UCSD-AML1 (cell line): ENCODE measurements around the gene DOCK2.
"Not testable (repeated sequence)": the region's sequence is repeated elsewhere in the genome, so short reads cannot be mapped to it uniquely, and the experiment has no call there.

Experiments
- DNase-seq: peaks from one replicate; lab custom pipeline; 2025; ENCODE audit not compliant: unreplicated experiment; lab: John Stamatoyannopoulos, UW

DOCK2 gene

GRCh38 chr5:170077526-170077925 is 440.5 kb downstream of the DOCK2 start:
- no peak for DNase-seq

- DNase-seq, result no peak
These were observed 441.4 kb downstream of the DOCK2 start for GRCh38 chr5:170078458-170078857.

- no peak for DNase-seq
These were observed 441.9 kb downstream of the DOCK2 start for GRCh38 chr5:170078931-170079330.

DNA sequence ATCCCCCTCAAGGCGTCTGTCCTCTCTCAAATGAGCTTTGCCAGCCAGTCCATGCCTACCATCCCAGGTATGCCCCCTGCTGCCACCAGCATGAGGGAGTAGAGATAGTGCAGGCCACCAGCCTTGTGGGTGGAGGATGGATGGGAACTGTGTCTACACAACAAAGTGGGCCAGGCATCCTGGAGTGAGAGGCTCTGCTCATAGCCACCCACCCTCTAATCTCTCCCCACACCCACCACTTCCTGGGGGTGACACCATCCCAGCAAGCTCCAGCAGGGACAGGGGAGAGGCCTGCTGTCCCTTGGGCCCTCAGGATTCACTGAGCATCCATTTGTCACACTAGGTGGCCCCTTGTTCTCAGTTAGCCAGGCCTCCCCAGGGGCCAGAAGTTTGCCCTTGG is 443.1 kb downstream of the DOCK2 start:
- DNase-seq, result no peak

GRCh38 chr5:170080786-170081445 is 443.8 kb downstream of the DOCK2 start:
- DNase-seq, result no peak

- DNase-seq, result no peak
These were observed 444.5 kb downstream of the DOCK2 start for GRCh38 chr5:170081616-170082015.

DNA sequence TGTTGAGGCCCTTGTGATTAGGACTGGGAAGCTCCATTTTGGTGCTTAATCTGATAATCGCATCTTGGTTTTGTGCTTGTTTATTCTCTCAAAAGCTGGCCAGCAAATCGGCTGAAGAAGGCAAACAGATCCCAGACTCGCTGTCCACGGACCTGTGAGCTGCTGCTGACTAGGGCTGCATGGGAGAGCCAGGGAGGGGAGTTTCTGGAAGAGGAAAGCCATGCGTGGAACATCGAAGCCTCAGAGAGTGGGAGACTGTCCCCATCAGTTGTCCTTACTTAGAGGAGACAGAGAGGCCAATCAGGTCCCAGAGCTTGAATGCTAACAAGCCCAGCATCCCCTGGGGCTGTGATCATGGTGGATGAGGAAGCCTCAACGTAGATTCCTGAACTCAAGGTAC is 445.6 kb downstream of the DOCK2 start:
- DNase-seq, result no peak

DNA sequence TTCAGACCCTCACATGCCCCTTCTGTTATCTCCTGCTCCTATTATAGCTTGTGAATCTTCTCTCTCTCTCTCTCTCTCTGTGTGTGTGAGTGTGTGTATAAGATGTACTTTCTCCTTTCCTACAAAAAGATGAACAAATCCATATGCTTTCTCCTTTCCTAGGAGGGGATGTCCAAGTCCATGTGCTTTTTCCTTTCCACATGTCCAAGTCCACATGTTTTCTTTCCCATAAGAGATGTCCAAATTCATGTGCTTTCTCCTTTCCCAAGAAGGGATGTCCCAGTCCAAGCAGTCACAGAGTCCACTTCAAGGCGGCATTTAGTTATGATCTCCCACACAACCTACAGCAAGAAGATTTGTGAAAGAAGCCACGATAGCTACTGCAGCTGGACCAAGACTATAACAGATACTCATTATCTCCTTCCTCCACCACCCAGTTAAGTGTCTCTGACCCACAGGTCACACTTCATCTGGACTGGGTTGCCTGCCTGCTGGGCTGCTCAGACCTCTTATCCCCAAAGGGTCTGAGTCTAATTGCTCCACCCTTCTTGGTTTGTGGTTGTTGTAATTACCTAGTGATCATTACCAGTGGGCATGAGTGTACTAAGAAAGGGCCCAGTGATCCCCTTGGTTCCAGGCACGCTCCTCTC is 450.2 kb downstream of the DOCK2 start:
- DNase-seq, result no peak

GRCh38 chr5:170092455-170093101 is 455.5 kb downstream of the DOCK2 start:
- no peak for DNase-seq

GRCh38 chr5:170094329-170094728 is 457.3 kb downstream of the DOCK2 start:
- DNase-seq, result not testable (repeated sequence)

- DNase-seq, result no peak
These were observed 458.6 kb downstream of the DOCK2 start for GRCh38 chr5:170095646-170096045.

DNA sequence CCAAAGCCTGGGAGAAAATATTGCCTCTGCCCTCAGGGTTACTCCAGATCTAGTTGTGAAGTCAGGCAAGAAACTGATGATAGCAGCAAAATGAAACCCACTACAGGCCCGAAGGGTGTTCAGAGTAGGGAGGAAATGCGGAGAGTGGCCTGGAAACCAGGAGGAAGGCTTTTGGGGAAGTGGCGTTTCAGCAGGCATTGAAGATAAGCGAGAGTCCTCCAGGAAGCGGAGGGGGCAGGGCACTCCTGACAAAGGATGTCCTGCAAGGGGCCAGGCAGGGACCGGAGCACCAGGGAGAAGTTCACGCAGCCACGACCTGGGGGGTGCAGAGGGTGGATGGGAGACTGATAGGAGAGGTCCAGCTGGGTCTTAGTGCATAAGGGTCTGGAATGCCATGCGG is 460.9 kb downstream of the DOCK2 start:
- DNase-seq, result peak; percentile 88

DNA sequence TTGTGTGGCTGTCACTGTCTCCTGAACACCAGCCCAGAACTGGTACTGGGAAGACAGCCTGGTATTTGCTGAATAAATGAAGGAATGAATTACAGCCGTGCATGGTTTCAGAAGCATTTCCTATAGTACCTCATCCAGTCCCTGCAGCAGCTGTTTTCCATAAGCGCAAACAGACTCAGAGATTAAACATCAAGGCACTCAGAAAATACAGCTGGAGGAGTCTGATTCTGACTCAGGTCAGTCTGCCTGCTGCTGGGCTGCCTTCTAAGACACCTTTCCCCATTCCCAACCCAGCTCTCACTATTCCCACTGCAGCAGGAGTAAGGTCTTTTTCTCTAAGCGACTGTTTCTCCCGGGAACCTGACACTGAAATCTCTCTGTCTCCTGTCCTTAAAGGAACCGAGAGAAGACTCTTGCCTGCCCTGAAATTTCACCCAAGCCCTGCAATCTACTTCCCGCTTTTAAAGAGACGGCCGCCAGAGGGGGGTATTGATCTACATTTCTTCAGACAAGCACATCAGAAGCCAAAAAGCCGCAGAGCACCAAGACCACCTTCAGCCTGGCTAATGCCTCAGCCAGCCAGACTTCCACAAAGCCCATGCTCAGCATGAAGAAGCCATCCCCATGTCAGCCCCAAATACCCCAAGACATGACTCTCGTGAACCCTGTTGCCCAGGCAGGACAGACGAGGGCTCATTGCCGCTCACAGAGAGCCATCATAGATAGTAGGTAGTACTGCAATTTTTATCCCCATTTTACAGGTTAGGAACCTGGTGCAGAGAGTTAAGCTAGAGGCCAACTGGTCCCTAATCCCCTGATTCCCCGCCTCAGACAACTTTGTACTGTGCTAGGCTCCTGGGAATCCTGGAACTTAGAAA is 463.2 kb downstream of the DOCK2 start:
- peak; percentile 78 for DNase-seq

- DNase-seq, result no peak
These were observed 466.4 kb downstream of the DOCK2 start for GRCh38 chr5:170103447-170103846.

GRCh38 chr5:170104299-170104698 is 467.2 kb downstream of the DOCK2 start:
- DNase-seq, result no peak

- DNase-seq, result no peak
These were observed 467.6 kb downstream of the DOCK2 start for GRCh38 chr5:170104710-170105109.

DNA sequence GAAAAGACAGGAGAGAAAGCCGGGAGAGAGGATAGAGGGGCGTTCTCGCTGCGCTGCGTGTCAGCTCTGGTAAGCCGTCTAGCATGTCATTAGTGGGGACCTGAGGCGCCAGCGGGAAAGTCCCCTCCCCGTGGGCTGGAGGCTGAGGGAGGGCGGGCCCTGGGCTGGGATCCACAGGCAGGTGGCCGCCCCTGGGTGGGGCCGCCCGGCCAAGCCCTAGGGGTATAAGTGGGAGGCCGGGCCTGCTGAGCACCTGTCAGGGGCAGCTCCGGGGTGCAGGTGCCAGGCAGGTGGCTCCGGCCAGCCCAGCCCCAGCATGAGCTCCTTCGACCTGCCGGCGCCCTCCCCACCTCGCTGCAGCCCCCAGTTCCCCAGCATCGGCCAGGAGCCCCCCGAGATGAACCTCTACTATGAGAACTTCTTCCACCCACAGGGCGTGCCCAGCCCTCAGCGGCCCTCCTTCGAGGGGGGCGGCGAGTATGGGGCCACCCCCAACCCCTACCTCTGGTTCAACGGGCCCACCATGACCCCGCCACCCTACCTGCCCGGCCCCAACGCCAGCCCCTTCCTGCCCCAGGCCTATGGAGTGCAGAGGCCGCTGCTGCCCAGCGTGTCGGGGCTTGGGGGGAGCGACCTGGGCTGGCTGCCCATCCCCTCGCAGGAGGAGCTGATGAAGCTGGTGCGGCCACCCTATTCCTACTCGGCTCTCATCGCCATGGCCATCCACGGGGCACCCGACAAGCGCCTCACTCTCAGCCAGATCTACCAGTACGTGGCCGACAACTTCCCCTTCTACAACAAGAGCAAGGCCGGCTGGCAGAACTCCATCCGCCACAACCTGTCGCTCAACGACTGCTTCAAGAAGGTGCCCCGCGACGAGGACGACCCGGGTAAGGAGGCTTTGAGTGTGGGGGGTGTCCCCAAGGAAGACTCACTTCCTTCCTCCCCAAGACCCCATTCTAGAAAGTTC is 468.9 kb downstream of the DOCK2 start, which contains the start of gene FOXI1:
Gene FOXI1 (plus strand): TSS at position 256 of the 970 bp plus-strand sequence. CDS start 61 bp downstream, at position 317.
- peak; percentile 35 for DNase-seq

DNA sequence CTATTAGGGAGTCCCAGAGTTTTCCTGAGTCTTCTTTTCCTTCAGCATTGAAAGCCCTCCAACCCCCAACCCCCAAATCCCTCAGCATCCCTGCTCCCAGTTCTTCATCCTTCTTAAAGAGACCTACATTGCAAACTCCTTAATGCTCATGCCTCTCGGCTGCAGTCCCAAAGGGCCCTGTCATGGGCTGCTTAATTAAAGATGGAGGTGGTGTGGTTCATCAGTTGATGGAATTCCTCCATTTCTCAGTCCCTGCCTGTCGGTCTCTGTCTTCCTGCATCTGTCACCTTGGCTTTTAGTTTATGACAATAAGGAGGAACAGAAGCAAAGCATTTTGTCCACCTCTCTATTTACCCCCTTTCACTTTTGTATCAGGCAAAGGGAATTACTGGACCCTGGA is 470.6 kb downstream of the DOCK2 start:
- DNase-seq, result no peak

DNA sequence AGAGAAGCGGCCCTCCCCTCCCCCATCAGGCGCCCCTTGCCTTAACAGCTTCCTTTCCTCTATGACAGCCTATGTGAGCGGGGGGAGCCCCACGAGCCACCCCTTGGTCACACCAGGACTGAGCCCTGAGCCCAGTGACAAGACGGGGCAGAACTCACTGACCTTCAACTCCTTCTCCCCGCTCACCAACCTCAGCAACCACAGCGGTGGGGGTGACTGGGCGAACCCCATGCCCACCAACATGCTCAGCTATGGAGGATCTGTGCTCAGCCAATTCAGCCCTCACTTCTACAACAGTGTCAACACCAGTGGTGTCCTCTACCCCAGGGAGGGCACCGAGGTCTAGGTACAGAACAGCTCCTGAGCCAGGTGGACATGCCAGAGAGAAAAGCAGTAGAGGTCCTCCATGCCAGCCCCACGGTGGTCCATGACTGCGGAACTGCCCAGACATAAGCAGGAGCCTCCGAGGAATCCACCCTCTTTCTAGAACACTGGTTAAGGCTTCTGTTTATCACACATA is 471.3 kb downstream of the DOCK2 start:
- DNase-seq, result no peak
